Putamen (tissue), 1 donor: Measurements from ENCODE around the gene MRNIP.
"Not testable (repeated sequence)": the region's sequence is repeated elsewhere in the genome, so short reads cannot be mapped to it uniquely, and the experiment has no call there.

Experiments used
- DNase-seq: peaks from one replicate; pipeline ENCODE4 v3.0.0-alpha.2; 2016; ENCODE audit warnings: low spot score

The MRNIP gene

DNA sequence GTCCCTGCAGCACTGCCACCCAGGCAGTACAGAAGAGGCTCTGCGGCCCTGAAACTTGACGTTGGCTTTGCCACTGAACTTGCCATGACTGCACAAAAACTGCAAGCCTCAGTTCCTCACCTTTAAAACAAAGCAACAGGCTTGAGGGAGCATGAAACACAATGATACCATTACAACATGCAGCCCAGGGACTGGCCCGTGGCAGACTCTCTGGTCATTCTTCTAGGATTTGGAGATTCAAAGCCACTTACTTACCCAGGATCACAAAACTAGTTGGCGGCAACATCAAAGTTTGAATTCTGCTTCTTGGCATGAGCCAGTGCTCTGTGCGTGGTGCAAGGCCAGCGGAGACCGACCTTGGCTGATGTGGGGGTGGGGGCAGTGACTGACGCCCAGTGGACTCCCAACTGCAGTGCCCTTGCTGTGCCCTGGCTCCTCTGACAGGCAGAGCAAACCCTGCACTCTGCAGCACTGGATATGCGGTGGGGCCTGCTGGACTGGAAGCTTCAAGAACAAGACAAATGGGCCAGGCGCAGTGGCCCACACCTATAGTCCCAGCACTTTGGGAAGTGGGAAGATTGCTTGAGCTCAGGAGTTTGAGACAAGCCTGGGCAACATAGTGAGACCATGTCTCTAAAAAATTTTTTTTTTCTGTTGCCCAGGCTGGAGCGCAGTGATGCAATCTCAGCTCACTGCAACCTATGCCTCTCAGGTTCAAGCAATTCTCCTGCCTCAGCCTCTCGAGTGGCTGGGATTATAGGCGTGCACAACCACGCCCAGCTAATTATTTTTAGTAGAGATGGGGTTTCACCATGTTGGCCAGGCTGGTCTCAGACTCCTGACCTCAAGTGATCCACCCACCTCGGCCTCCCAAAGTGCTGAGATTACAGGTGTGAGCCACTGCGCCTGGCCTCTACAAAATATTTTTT, 19.0 kb downstream of the MRNIP start:
- no peak for DNase-seq

DNA sequence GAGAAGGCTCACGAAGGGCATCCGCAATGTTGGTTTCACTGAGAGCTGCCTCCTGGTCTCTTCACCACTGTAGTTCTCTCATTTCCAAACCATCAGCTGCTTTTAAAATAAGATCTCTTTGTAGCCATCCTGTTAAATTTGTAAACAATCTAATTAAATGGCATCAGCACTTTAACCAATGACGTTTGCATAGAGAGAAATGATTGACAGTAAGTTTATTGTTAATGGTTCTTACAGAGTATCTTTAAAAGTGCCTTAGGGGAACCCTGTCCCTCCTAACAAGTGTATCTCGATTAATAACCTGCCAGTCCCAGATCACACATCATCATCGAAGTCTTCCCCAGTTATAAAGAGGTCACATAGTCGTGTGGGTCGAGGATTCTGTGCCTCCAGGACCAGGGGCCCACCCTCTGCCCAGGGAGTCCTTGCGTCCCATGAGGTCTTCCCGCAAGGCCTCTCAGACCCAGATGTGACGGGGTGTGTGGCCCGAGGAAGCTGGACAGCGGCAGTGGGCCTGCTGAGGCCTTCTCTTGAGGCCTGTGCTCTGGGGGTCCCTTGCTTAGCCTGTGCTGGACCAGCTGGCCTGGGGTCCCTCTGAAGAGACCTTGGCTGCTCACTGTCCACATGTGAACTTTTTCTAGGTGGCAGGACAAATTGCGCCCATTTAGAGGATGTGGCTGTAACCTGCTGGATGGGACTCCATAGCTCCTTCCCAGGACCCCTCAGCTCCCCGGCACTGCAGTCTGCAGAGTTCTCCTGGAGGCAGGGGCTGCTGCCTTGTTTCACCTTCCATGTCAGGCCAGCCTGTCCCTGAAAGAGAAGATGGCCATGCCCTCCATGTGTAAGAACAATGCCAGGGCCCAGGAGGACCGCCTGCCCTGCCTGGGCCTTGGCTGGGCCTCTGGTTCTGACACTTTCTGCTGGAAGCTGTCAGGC, 21.3 kb downstream of the MRNIP start:
- DNase-seq, result no peak

DNA sequence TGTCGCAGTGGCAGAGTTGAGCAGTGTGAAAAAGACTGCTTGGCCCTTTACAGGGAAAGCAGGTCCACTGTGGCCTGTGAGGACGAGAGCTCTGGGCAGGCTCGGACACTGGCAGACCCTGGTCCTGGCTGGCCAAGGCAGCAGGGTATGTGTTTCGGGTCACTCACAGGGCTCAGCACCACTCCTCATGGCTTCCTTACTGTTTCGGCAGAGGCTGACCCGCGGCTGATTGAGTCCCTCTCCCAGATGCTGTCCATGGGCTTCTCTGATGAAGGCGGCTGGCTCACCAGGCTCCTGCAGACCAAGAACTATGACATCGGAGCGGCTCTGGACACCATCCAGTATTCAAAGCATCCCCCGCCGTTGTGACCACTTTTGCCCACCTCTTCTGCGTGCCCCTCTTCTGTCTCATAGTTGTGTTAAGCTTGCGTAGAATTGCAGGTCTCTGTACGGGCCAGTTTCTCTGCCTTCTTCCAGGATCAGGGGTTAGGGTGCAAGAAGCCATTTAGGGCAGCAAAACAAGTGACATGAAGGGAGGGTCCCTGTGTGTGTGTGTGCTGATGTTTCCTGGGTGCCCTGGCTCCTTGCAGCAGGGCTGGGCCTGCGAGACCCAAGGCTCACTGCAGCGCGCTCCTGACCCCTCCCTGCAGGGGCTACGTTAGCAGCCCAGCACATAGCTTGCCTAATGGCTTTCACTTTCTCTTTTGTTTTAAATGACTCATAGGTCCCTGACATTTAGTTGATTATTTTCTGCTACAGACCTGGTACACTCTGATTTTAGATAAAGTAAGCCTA, 22.2 kb downstream of the MRNIP start:
- DNase-seq, result no peak

DNA sequence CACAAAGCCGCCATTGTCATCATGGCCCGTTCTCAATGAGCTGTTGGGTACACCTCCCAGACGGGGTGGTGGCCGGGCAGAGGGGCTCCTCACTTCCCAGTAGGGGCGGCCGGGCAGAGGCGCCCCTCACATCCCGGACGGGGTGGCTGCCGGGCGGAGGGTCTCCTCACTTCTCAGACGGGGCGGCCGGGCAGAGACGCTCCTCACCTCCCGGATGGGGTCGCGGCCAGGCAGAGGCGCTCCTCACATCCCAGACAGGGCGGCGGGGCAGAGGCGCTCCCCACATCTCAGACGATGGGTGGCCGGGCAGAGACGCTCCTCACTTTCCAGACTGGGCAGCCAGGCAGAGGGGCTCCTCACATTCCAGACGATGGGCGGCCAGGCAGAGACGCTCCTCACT, 23.7 kb downstream of the MRNIP start:
- not testable (repeated sequence) for DNase-seq

DNA sequence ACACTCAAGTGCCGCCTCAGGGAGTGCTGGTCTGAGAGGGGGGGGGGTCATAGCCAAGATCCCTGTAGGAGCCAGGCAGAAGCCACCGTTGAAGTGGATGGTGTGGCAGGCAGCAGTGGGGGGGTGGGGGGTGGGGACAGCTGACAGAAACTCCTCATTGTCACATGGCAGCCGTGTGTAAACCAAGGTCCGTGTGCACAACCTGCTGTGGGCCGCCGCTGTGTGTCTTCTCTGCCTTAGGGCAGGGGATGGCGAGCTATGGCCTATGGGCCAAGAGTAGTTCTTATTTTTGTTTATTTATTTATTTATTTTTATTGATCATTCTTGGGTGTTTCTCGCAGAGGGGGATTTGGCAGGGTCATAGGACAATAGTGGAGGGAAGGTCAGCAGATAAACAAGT, 24.5 kb downstream of the MRNIP start:
- no peak for DNase-seq

DNA sequence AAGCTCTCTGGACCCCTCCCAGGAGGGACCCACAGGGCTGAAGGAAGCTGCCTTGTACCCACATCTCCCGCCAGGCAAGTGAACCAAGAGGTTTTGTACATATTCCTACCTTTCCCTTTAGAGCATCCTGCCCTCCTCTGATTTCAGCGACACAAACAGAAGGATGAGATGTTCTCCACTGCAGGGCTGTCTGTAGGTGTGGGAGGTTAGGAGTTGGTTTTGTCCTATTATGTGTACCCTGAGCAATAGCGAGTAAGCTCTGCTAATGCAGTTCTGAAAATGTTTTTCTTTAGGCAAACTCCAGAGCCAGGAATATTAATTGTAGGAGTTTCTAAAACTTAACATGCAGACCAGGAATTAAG, 24.9 kb downstream of the MRNIP start:
- no peak for DNase-seq

DNA sequence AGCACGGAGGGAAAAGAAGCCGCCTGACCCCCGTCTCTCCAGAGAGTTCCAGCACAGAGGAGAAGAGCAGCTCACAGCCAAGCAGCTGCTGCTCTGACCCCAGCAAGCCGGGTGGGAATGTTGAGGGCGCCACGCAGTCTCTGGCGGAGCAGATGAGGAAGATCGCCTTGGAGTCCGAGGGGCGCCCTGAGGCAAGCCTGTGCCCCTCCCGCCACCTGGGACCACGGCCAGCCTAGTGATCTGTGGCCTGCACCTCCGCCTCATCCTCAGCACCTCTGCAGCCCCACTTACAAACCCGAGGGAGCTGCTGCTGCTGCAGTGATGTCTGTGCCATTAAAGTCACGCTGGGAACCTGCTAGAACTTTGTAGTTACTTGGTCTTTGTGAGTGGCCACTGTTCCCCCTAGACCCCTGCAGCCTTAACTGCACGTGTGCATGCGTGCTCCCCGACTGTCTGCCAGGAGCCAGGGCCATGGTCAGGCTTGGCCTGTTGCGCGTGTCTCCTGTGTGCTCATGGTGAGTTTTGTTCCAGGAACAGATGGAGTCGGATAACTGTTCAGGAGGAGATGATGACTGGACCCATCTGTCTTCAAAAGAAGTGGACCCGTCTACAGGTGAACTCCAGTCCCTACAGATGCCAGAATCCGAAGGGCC, 25.4 kb downstream of the MRNIP start:
- DNase-seq, result no peak

DNA sequence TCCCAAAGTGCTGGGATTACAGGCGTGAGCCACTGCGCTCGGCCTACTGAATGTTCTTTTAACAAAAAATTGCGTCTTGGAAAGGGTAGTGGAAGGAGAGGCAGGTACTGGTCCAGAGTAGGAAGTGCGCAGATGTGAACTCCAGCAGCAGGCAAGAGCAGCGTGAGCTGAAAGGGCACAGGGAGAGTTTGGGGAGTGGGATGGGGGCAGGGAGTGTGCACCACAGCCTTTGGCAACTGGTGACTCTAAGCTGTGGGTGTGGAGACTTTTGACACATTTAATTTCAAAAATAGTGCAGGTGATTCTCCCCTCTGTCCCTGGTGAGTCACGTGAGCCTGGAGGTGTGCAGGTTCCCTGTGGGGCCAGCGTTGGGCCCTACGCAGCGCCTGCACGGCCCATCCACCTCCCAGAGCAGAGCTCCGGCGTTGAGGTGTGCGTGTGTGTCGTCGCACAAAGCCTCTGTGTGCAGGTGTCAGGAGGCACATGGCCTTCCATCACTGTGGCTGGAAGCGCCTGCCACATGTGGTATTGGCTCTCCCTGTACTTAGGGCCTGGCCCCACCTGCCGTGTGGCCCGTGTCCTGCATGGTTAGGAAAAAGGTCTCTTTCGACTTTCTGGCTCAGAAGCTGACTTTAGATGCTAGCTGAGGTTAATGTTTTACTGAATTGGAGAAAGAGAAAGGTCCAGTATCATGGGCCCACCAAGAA, 26.4 kb downstream of the MRNIP start:
- no peak for DNase-seq

DNA sequence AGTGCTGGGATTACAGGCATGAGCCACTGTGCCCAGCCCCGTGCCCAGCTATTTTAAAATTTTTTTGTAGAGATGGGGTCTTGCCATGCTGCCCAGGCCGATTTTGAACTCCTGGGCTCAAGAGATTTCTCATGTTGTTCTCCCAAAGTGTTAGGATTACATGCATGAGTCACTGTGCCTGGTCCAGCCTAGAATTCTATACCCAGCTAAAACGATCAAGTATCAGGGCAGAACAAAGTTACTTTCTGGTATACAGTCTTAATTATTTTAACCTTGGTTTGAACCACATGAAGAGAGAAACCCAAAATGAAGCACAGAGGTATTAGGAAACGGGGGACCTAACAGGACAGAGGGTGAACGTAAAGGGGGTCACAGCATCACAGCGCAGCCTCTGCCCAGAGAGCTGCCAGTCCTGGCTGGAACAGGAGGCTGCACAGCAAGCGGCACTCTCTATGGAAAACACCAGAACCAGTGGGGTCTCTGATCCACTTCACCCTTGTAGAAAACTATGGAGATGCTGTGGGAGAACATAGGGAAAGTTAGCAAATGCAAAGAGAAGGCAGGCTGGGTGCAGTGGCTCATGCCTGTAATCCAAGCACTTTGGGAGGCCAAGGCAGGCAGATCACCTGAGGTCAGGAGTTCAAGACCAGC, 27.7 kb downstream of the MRNIP start:
- no peak for DNase-seq

DNA sequence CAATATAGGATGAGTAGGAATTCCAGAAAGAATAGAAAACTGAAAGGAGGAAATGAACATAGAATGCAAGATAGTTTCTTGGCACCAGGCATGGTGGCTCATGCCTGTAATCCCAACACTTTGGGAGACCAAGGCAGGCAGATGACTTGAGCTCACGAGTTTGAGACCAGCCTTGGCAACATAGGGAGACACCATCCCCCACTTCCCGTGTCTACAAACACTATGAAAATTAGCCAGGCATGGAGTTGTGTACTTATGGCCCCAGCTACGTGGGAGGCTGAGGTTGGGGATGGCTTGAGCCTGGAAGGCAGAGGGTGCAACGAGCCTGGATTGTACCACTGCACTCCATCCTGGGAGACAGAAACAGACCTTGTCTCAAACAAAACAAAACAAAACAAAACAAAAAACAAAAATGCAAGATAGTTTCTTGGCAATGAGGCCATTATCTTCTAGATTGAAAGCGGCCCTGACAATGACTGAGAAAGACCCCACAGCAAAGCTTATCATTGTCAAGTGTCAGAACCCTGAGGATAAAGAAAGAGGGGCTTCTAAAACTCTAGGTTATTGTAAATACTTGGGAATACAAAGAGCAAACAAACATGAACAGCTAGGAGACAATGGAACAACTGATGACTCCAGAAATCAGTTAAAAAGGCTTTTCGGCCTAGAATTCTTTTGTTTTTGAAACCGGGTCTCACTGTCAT, 28.7 kb downstream of the MRNIP start:
- no peak for DNase-seq

DNA sequence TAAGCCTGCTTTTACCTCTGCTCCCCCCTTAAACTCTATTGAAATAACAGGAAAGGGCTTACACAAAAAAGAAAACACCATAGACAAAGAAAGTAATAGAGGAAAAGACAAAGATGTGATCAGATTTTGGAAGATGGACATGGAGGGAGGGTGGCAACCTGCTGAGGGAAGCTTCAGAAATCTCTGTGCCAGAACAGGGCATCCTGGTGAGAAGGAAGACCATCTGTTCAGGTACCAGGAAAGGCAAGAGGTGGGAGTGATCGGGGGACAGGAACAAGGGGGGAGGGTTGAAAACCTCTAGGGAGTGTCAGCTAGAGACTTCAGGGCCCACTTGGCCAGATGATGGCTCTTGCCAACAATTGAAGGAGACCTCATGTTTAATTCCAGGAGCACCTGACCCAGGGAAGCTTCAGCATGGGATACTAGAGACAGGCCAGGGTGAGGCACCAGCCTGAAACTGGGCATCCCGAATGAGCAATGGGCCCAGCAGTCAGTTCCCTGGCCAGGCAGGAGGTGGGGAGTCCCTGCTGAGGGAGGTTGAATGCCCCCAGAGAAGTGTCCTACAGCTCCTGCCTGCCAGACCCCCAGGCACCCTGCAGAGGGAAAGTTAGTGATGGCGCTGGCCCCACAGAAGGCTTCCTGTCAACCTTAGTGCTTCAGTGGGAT, 29.7 kb downstream of the MRNIP start:
- DNase-seq, result no peak

DNA sequence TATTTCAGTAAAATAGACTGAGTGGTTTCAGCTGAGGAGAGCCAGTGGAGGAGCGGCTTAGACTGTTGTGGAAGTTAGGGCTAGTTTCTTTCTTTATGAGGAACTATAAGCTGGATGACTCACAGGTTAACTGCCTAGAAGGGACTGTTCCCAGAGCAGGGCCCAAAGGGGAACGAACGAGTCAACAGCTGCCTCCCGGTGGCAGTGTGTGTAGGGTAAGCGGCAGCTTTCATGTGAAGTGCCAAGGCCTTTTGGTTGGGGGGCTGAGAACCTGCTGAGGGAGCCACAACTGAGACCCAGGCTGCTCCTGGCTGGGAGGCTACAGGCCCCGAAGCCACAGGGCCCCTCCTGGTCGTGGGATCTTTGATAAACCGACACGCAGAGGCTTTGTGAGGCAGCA, 30.9 kb downstream of the MRNIP start:
- DNase-seq, result no peak

DNA sequence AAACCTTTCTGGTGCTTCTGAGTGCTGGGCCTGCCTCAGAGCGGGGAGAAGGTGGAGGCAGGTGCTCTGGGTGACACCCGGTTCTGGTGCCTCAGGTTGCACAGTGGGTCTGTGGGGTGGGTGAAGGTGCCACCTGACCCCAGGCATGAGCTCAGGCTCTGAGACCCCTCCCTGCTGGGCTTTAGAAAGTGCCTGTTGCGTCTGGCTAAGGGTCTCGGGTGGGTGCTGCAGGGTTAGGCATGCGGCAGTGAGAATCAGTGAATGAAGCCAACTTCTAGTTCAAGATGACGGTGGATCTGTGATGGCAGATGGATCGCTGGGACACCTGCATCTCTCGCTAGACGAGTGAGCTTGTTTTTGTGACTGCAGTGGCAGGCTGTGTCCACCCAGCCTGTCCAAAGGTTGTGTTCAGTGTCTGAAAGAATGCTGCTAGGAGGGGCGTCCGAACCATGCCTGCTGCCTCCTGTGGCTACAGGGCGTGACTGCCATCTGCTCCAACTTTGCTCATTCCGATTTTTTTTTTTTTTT, 32.9 kb downstream of the MRNIP start:
- no peak for DNase-seq

DNA sequence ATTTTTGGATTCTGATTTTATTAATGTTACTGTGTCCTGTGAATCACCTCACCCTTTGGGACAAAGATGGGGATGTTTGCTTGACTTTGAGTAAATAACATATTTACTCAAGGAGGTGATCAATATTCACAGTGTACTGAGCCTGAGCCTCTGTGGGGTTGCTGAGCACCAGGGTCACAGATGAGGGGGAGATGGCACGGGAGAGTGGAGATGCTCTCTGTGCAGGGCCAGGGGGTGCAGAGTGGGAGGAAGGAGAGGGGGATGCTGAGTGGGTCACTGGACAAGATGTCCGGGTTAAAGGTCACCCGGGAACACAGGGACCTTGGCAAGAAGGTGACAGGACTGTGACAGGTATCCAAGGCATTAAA, 33.9 kb downstream of the MRNIP start:
- no peak for DNase-seq

DNA sequence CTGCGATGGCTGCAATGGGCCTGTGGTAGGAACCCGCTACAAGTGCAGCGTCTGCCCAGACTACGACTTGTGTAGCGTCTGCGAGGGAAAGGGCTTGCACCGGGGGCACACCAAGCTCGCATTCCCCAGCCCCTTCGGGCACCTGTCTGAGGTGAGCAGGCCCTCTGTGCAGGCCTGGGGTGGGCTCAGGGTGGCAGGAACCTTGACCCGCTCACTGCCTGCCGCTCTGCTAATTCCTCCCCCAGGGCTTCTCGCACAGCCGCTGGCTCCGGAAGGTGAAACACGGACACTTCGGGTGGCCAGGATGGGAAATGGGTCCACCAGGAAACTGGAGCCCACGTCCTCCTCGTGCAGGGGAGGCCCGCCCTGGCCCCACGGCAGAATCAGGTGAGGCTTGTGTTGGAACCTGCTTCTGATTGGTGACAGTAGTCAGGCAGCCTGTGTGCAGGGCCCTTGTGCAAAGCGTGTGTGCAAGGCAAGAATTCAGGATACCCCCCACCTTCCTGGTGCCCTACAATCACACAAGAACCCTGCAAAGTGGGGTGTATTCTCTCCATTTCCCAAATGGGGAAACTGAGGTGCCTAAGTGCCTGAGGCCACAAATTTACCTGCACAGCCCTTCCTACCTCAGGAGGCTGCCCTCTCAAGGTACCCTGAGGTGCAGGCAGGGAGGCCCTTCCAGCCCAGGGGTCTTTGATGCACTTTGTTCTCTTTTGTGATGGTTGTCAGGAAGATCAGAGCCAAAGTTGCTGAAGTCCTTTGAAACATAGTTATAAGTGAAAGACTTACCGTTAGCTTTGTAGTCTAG, 34.5 kb downstream of the MRNIP start:
- DNase-seq, result no peak

DNA sequence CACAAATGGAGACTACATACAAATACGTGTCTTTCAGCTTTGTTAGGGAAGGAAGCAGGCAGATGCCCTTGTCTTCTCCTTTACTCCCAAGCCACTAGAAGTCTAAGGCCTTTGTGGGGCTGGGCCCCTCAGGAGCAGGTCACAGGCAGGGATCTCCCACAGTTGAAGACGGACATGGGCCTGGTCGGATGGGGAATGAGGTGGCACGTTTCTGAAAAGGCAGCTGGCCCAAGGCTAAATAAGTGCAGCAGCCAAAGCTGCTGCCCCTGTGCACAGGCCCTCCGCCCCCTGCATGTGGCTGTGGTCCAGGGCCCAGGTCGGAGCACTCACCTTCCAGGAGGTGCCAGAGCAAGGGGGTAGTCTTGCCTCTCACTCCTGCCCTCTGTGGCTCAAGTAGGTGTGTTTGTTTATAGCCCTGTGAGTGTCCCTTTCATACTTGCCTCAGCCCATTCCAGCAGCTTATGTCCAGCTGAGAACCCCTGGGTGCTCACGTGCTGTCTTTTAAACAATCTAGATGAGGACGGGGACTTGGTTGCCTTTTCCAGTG, 36.1 kb downstream of the MRNIP start:
- no peak for DNase-seq

DNA sequence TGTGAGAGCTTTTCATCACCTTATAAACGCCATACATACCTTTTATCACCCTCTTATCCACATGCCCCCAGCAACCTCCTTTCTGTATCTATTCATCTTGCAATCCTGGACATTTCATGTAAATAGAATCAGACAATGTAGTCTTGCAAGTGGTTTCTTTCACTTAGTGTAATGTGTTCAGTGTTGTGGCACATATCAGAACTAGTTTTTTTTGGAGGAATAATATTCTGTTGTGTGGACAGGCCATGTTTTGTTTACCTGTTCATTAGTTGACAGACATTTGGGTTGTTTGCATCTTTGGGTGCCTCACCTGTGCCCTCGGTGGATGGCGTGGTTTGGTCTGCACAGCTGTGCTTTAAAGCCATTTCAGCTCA, 36.6 kb downstream of the MRNIP start:
- no peak for DNase-seq
